ENCODE results near the gene LCE3C. TPM values are rescaled to one million over a fixed set of nuclear protein-coding genes. Genes with fewer than 3 reads are reported as not detected.
A peak's percentile ranks its signal among the peaks of the same experiment; 100 is the strongest.
"Not testable (repeated sequence)": the region's sequence is repeated elsewhere in the genome, so short reads cannot be mapped to it uniquely, and the experiment has no call there.

Gene LCE3C
- polyA plus RNA-seq (ENCODE audit: low read depth in 6 of 6) = not detected

GRCh38 chr1:152599934-152600333 is at the start of gene LCE3C:
Gene LCE3C (plus strand): TSS chr1:152600234. CDS start chr1:152600732, 498 bp downstream.
- Mint-ChIP-seq H3K36me3 (no peaks in the 10 kb centered on the region), H3K27ac (no peak within 1 kb of the TSS), H3K4me3 (no peak within 1 kb of the TSS), H3K9me3 (peaks cover 0 to 6% (median 2%) of the 10 kb centered on the region in 7 donors), H3K4me1 (no peaks in the 10 kb centered on the region), H3K27me3 (peaks cover 0 to 5% (median 5%) of the 10 kb centered on the region in 3 donors)
- no peak for ATAC-seq (ENCODE audit: low read depth in 2 of 2)
- DNase-seq = no peak

GRCh38 chr1:152565115-152565514 is 34.9 kb upstream of the LCE3C start:
- peaks cover 3 to 24% (median 15%) of the 10 kb centered on the region in 7 donors for H3K9me3 Mint-ChIP-seq
- H3K27me3 Mint-ChIP-seq = peaks cover 0 to 11% (median 5%) of the 10 kb centered on the region in 3 donors

GRCh38 chr1:152565535-152566215 is 34.4 kb upstream of the LCE3C start:
- peak overlapping the region in 1 of 6 donors; percentile 33 for H3K27ac Mint-ChIP-seq
- H3K27me3 Mint-ChIP-seq = peaks cover 0 to 11% (median 5%) of the 10 kb centered on the region in 3 donors
- no peaks in the 10 kb centered on the region for H3K4me1 Mint-ChIP-seq
- no peaks in the 10 kb centered on the region for H3K36me3 Mint-ChIP-seq
- DNase-seq (no peak), ATAC-seq (ENCODE audit: low read depth in 2 of 2) (no peak)
- H3K9me3 Mint-ChIP-seq = peaks cover 3 to 30% (median 16%) of the 10 kb centered on the region in 7 donors
- H3K4me3 Mint-ChIP-seq = no peak overlapping the region

More at GRCh38 chr1:152565115-152565514, 34.9 kb upstream of the LCE3C start:
- Mint-ChIP-seq H3K36me3 (no peaks in the 10 kb centered on the region), H3K4me3 (no peak overlapping the region), H3K27ac (no peak overlapping the region), H3K4me1 (no peaks in the 10 kb centered on the region)
- no peak for DNase-seq
- ATAC-seq (ENCODE audit: low read depth in 2 of 2) = no peak

GRCh38 chr1:152566681-152567080 is 33.4 kb upstream of the LCE3C start, which contains the start of gene LCE3E:
Gene LCE3E (minus strand): TSS chr1:152566780. CDS start chr1:152566208, 572 bp downstream.
- DNase-seq (no peak), ATAC-seq (ENCODE audit: low read depth in 2 of 2) (no peak)
- Mint-ChIP-seq H3K4me1 (no peaks in the 10 kb centered on the region), H3K27me3 (peaks cover 5 to 14% (median 11%) of the 10 kb centered on the region in 3 donors), H3K4me3 (no peak within 1 kb of the TSS), H3K9me3 (peaks cover 4 to 39% (median 19%) of the 10 kb centered on the region in 7 donors), H3K36me3 (no peaks in the 10 kb centered on the region), H3K27ac (no peak within 1 kb of the TSS)

- DNase-seq (no peak), ATAC-seq (ENCODE audit: low read depth in 2 of 2) (no peak)
- Mint-ChIP-seq H3K4me3 (no peak overlapping the region), H3K36me3 (no peaks in the 10 kb centered on the region), H3K4me1 (no peaks in the 10 kb centered on the region), H3K27me3 (peaks cover 29 to 52% (median 33%) of the 10 kb centered on the region in 3 donors), H3K9me3 (peaks cover 0 to 3% (median 0%) of the 10 kb centered on the region in 7 donors), H3K27ac (peak overlapping the region in 1 of 6 donors; percentile 59)
These were observed 22.9 kb upstream of the LCE3C start for GRCh38 chr1:152577168-152577567.

GRCh38 chr1:152579526-152579925 is 20.5 kb upstream of the LCE3C start:
- not testable (repeated sequence) for H3K4me1 Mint-ChIP-seq; H3K36me3 Mint-ChIP-seq; H3K9me3 Mint-ChIP-seq; H3K27ac Mint-ChIP-seq; H3K4me3 Mint-ChIP-seq; DNase-seq; ATAC-seq (ENCODE audit: low read depth in 2 of 2)
- H3K27me3 Mint-ChIP-seq = peaks cover 26 to 33% (median 30%) of the 10 kb centered on the region in 3 donors

- no peak for DNase-seq
- Mint-ChIP-seq H3K27me3 (peaks cover 17 to 25% (median 24%) of the 10 kb centered on the region in 3 donors), H3K27ac (peak within 1 kb of the TSS in 1 of 6 donors; percentile 51)
These were observed 19.6 kb upstream of the LCE3C start, which contains the start of gene LCE3D for GRCh38 chr1:152580433-152580832. Gene LCE3D (minus strand): TSS chr1:152580516. CDS start chr1:152579936, 580 bp downstream.

GRCh38 chr1:152582647-152583046 is 17.4 kb upstream of the LCE3C start:
- H3K36me3 Mint-ChIP-seq = no peaks in the 10 kb centered on the region

More at GRCh38 chr1:152580433-152580832, 19.6 kb upstream of the LCE3C start, which contains the start of gene LCE3D:
- ATAC-seq (ENCODE audit: low read depth in 2 of 2) = no peak
- Mint-ChIP-seq H3K4me1 (no peaks in the 10 kb centered on the region), H3K36me3 (no peaks in the 10 kb centered on the region), H3K4me3 (no peak within 1 kb of the TSS), H3K9me3 (peaks cover 0 to 3% (median 0%) of the 10 kb centered on the region in 7 donors)

GRCh38 chr1:152585586-152585985 is 14.4 kb upstream of the LCE3C start:
- Mint-ChIP-seq H3K27me3 (peaks cover 1 to 12% (median 1%) of the 10 kb centered on the region in 3 donors), H3K9me3 (peaks cover 0 to 4% (median 0%) of the 10 kb centered on the region in 7 donors), H3K4me1 (no peaks in the 10 kb centered on the region), H3K27ac (no peak overlapping the region), H3K36me3 (no peaks in the 10 kb centered on the region), H3K4me3 (no peak overlapping the region)
- no peak for ATAC-seq (ENCODE audit: low read depth in 2 of 2)
- DNase-seq = no peak

More at GRCh38 chr1:152582647-152583046, 17.4 kb upstream of the LCE3C start:
- no peaks in the 10 kb centered on the region for H3K4me1 Mint-ChIP-seq
- DNase-seq (no peak), ATAC-seq (ENCODE audit: low read depth in 2 of 2) (no peak)
- no peak overlapping the region for H3K27ac Mint-ChIP-seq
- no peak overlapping the region for H3K4me3 Mint-ChIP-seq
- H3K9me3 Mint-ChIP-seq = peaks cover 0 to 6% (median 0%) of the 10 kb centered on the region in 7 donors
- peaks cover 11 to 24% (median 17%) of the 10 kb centered on the region in 3 donors for H3K27me3 Mint-ChIP-seq

GRCh38 chr1:152596986-152597385 is 3.0 kb upstream of the LCE3C start:
- DNase-seq (no peak), ATAC-seq (ENCODE audit: low read depth in 2 of 2) (no peak)
- Mint-ChIP-seq H3K4me3 (no peak overlapping the region), H3K27ac (no peak overlapping the region), H3K27me3 (peaks cover 0 to 5% (median 0%) of the 10 kb centered on the region in 3 donors), H3K4me1 (no peaks in the 10 kb centered on the region), H3K36me3 (no peaks in the 10 kb centered on the region), H3K9me3 (peaks cover 0 to 8% (median 2%) of the 10 kb centered on the region in 7 donors)

- Mint-ChIP-seq H3K36me3 (peaks cover 0 to 5% of the 10 kb centered on the region in 2 donors), H3K27ac (peak within 1 kb of the TSS in 1 of 6 donors; percentile 20), H3K9me3 (peaks cover 3 to 11% (median 9%) of the 10 kb centered on the region in 7 donors), H3K27me3 (peaks cover 0 to 14% (median under 1%) of the 10 kb centered on the region in 3 donors), H3K4me3 (no peak within 1 kb of the TSS), H3K4me1 (no peaks in the 10 kb centered on the region)
- DNase-seq = no peak
- ATAC-seq (ENCODE audit: low read depth in 2 of 2) = no peak
These were observed 13.5 kb downstream of the LCE3C start, which contains the start of gene LCE3B for GRCh38 chr1:152613511-152613910. Gene LCE3B (plus strand): TSS chr1:152613811. CDS start chr1:152613811, 0 bp downstream.

GRCh38 chr1:152621993-152622392 is 22.0 kb downstream of the LCE3C start:
- H3K4me3 Mint-ChIP-seq = no peak overlapping the region
- no peaks in the 10 kb centered on the region for H3K4me1 Mint-ChIP-seq
- no peak overlapping the region for H3K27ac Mint-ChIP-seq
- ATAC-seq (ENCODE audit: low read depth in 2 of 2) (no peak), DNase-seq (no peak)
- peaks cover 0 to 12% of the 10 kb centered on the region in 2 donors for H3K36me3 Mint-ChIP-seq
- H3K9me3 Mint-ChIP-seq = peaks cover 6 to 38% (median 19%) of the 10 kb centered on the region in 7 donors
- peaks cover 27% of the 10 kb centered on the region in 3 donors for H3K27me3 Mint-ChIP-seq

- Mint-ChIP-seq H3K36me3 (peaks cover 0 to 12% of the 10 kb centered on the region in 2 donors), H3K4me3 (no peak within 1 kb of the TSS), H3K27ac (no peak within 1 kb of the TSS), H3K4me1 (no peaks in the 10 kb centered on the region), H3K27me3 (peaks cover 27 to 34% (median 32%) of the 10 kb centered on the region in 3 donors), H3K9me3 (peaks cover 6 to 33% (median 17%) of the 10 kb centered on the region in 7 donors)
- ATAC-seq (ENCODE audit: low read depth in 2 of 2) = no peak
- DNase-seq = no peak
These were observed 22.8 kb downstream of the LCE3C start, which contains the start of gene LCE3A for GRCh38 chr1:152622803-152623202. Gene LCE3A (minus strand): TSS chr1:152623103. CDS start chr1:152623103, 0 bp downstream.

Measured in naive B cell (primary cell).